ENCODE results near the gene PIEZO2. TPM values are rescaled to one million over a fixed set of nuclear protein-coding genes. Genes with fewer than 3 reads are reported as not detected.

The PIEZO2 gene
- total and polyA plus RNA-seq, 2 of the 8 experiments (the other 6 are each of a cell fraction or from before 2014, with no cell fraction given) = 4.7 to 16.5 TPM

DNA sequence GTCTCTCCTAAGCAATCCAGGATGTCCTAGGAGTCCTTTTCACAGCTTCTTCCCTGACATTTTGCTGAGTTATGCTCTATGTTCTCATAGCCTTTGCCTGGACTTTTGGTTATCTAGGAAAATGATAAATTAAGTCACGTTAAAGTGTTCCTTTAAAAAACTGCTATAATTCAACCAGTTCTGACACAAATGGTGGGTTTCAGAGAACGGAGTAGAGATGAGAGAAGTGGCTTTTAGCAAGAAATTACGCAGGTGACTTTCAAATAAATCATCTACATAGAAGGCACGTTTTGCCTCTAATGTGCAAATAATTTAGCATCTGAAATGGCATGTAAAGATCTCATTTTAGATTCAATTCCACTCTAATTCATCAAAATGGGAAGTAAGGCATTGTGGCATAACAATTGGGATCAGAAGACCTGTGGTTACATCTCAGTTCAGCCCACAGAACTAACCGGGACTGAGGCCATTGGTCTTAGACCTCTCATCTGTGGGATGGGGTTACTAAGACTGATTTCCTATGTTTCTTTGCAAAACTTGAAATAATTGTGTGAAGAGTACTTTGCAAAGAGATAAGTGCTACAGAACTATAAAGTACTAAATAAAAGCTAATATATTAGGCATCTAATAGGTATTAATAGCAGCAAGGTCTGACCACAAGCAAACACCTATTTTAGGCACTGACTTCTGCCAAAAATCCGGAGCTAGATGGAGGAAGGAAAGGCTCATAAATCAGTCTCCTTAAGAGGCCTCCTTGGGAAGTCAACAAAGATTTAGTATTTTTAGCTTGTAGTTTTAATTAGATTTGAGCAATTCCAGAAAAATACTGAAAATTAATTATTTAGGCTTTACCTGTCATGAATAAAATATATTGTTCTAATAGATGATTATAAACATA lies 211.4 kb downstream of the PIEZO2 start:
- H4K20me1 ChIP-seq (replicated peaks in 1 of 2; ENCODE audit: control insufficient read depth in 1 of 2, insufficient read depth in 2 of 2, low read length in 2 of 2) = no peaks in the 10 kb centered on the region
- H3K36me3 ChIP-seq (ENCODE audit: control insufficient read depth in 2 of 4, insufficient read depth in 4 of 4, low read length in 3 of 4) = no peaks in the 10 kb centered on the region
- no peak overlapping the region for H3K4me2 ChIP-seq (ENCODE audit: insufficient read depth in 1 of 2, low read depth in 2 of 2, low read length in 2 of 2)
- H3K4me3 ChIP-seq (ENCODE audit: extremely low read depth in 1 of 4, insufficient read depth in 2 of 4, low read depth in 3 of 4, low read length in 4 of 4) = no peak overlapping the region
- H3K79me2 ChIP-seq (ENCODE audit: control insufficient read depth in 1 of 2, insufficient read depth in 2 of 2, low read length in 2 of 2) = no peaks in the 10 kb centered on the region
- no peak overlapping the region for H3K9ac ChIP-seq (replicated peaks in 1 of 4; ENCODE audit: extremely low read depth in 1 of 4, low read depth in 3 of 4, low read length in 3 of 4)
- H4K91ac ChIP-seq (replicated peaks; ENCODE audit: insufficient read length, low read length) = no peak overlapping the region
- no peak overlapping the region for H2BK5ac ChIP-seq (ENCODE audit: low read depth, low read length)
- DNase-seq (ENCODE audit: low read depth in 1 of 2, low spot score in 2 of 2) (no peak), FAIRE-seq (no peak)
- WGBS, 2 experiments (ENCODE audit: extremely low coverage in 1 of 2, insufficient coverage in 1 of 2, insufficient read length in 1 of 2, insufficient replicate concordance in 2 of 2, low coverage in 1 of 2, low lambda C conversion rate in 2 of 2, missing lambda C conversion rate in 1 of 2) = 82% methylated on average over 6 of the region's 6 CpGs; no CpG with 5 or more reads in 1 of the 2 experiments
- H2AK5ac ChIP-seq (ENCODE audit: low read depth, low read length) = no peak overlapping the region
- H3K4me1 ChIP-seq (replicated peaks in 1 of 4; ENCODE audit: control insufficient read depth in 3 of 4, insufficient read depth in 4 of 4, low read length in 3 of 4) = peaks cover 2 to 7% (median 5%) of the 10 kb centered on the region in 4 experiments; a peak in 5 of 7 replicates
- no peak overlapping the region for H3K23ac ChIP-seq (ENCODE audit: insufficient read length)
- no peak overlapping the region for H3K14ac ChIP-seq (ENCODE audit: insufficient read length)
- H3K27me3 ChIP-seq (replicated peaks in 1 of 4; ENCODE audit: control insufficient read depth in 3 of 4, extremely low read depth in 1 of 4, insufficient read depth in 3 of 4, low read length in 3 of 4) = no peaks in the 10 kb centered on the region
- no peak overlapping the region for H3K56ac ChIP-seq (replicated peaks; ENCODE audit: insufficient read length, low read depth, low read length)
- no peak overlapping the region for H2AFZ ChIP-seq (ENCODE audit: low read length)
- H3K18ac ChIP-seq (ENCODE audit: extremely low read depth, low read length) = no peak overlapping the region
- H2BK120ac ChIP-seq (replicated peaks; ENCODE audit: low read depth, low read length) = no peak overlapping the region
- H4K8ac ChIP-seq (ENCODE audit: extremely low read depth, insufficient read depth, low read length) = no peak overlapping the region
- ChIA-PET CTCF (ENCODE audit: partially characterized antibody) (interaction anchor here (1.5 kb wide), 1 partner anchor 87 kb away, joined by 3 read pairs; no protein-coding TSS in a partner anchor), POLR2A (ENCODE audit: partially characterized antibody) (interaction anchor here (0.8 to 1.2 kb wide), 2 partner anchors 12 to 15 kb away, joined by 3 read pairs; no protein-coding TSS in a partner anchor)
- H3K79me1 ChIP-seq (ENCODE audit: low read depth, low read length) = no peaks in the 10 kb centered on the region
- H2BK12ac ChIP-seq (ENCODE audit: low read depth, low read length) = no peak overlapping the region
- peaks cover 0 to 3% of the 10 kb centered on the region in 2 experiments; a peak in 1 of 4 replicates for H3K9me3 ChIP-seq (ENCODE audit: insufficient read depth in 2 of 2, low read depth in 1 of 2, low read length in 1 of 2)
- H3K27ac ChIP-seq (ENCODE audit: low read depth, low read length) = no peak overlapping the region
- no peak overlapping the region for H2BK20ac ChIP-seq (ENCODE audit: low read length)
- no peak overlapping the region for H3K4ac ChIP-seq (replicated peaks; ENCODE audit: insufficient read length, low read depth, low read length)
- H4K5ac ChIP-seq (ENCODE audit: insufficient read length, low read depth, low read length) = no peak overlapping the region
- no peak for TF ChIP-seq SAP30 (IDR thresholded peaks at IDR 0.05; ENCODE audit: insufficient read depth, insufficient replicate concordance, low read length)
- no peak for TF ChIP-seq RBBP5 (IDR thresholded peaks at IDR 0.05; ENCODE audit: borderline replicate concordance, low read depth, low read length)
- no peak for TF ChIP-seq SUZ12 (IDR thresholded peaks at IDR 0.05; ENCODE audit: low read length)
- no peaks in the 10 kb centered on the region; the same call in 1 of the 2 replicates for H3K23me2 ChIP-seq (ENCODE audit: low read depth, low read length)
- H2BK15ac ChIP-seq (ENCODE audit: low read length) = no peak overlapping the region
